Type B pancreatic cell (in vitro differentiated cells): ENCODE results near the gene DDX4. TPM values are rescaled to one million over a fixed set of nuclear protein-coding genes. Genes with fewer than 3 reads are reported as not detected.
"Not testable (repeated sequence)": the region's sequence is repeated elsewhere in the genome, so short reads cannot be mapped to it uniquely, and the experiment has no call there.

Experiments used
- DNase-seq: peaks from one replicate; pipeline ENCODE4 v3.0.0; 2021; ENCODE audit warnings: mixed read lengths; ENCODE audit not compliant: unreplicated experiment; ENCODE audit errors: extremely low spot score
- H3K27ac Mint-ChIP-seq: 2 replicates; pipeline ENCODE4 v1.8.0; 2021; ENCODE audit warnings: mild to moderate bottlenecking, mixed read lengths
- H3K27me3 Mint-ChIP-seq: 2 replicates; pipeline ENCODE4 v1.8.0; 2021; ENCODE audit warnings: mixed read lengths
- H3K36me3 Mint-ChIP-seq: 2 replicates; pipeline ENCODE4 v1.8.0; 2021; ENCODE audit warnings: mixed read lengths
- H3K4me1 Mint-ChIP-seq: one replicate; pipeline ENCODE4 v1.8.0; 2021; ENCODE audit warnings: mixed read lengths; ENCODE audit not compliant: unreplicated experiment
- H3K4me3 Mint-ChIP-seq: 2 replicates; pipeline ENCODE4 v1.8.0; 2021; ENCODE audit warnings: mild to moderate bottlenecking, mixed read lengths
- H3K9me3 Mint-ChIP-seq: 2 replicates; pipeline ENCODE4 v1.8.0; 2021; ENCODE audit warnings: mixed read lengths
- total RNA-seq: library from RNA; stranded (reverse); gene quantifications from 2 replicates; pipeline ENCODE4 v1.2.1, GENCODE V29; 2021; ENCODE audit warnings: low replicate concordance
- TF ChIP-seq, protein P1 (sequence below): fragments of 200-600 bp; sonication (generic); conservative IDR thresholded peaks from 2 replicates; pipeline ENCODE4 v1.5.0; 2021; ENCODE audit warnings: antibody characterized with exemption, mild to moderate bottlenecking

DDX4 gene
- total RNA-seq, 1 donor from 2014 or later, result not detected

DNA sequence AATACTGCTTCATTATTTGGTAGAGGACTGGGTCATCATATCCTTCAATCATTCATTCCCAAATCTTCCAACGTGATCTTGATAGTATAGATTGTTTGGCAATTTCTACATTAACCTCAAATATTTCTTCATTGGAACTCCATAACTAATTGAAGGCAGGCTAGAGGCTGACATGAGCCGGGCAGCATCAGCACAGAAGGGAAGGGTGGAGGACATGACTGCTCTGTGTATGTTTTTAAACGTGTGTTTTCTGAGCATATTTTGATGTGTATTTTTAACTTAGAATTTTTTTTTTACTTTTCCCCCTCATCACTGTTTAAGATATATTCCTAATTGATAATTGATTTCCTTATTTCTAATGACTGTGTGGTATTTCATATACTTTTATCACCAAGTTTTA, 12.6 kb downstream of the DDX4 start:
- H3K36me3 Mint-ChIP-seq, result no peaks in the 10 kb centered on the region
- H3K27me3 Mint-ChIP-seq, result no peaks in the 10 kb centered on the region
- H3K4me1 Mint-ChIP-seq, result no peaks in the 10 kb centered on the region
- no peak overlapping the region for H3K27ac Mint-ChIP-seq
- TF ChIP-seq, protein P1, sequence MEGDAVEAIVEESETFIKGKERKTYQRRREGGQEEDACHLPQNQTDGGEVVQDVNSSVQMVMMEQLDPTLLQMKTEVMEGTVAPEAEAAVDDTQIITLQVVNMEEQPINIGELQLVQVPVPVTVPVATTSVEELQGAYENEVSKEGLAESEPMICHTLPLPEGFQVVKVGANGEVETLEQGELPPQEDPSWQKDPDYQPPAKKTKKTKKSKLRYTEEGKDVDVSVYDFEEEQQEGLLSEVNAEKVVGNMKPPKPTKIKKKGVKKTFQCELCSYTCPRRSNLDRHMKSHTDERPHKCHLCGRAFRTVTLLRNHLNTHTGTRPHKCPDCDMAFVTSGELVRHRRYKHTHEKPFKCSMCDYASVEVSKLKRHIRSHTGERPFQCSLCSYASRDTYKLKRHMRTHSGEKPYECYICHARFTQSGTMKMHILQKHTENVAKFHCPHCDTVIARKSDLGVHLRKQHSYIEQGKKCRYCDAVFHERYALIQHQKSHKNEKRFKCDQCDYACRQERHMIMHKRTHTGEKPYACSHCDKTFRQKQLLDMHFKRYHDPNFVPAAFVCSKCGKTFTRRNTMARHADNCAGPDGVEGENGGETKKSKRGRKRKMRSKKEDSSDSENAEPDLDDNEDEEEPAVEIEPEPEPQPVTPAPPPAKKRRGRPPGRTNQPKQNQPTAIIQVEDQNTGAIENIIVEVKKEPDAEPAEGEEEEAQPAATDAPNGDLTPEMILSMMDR, result no peak
- H3K4me3 Mint-ChIP-seq, result no peak overlapping the region
- H3K9me3 Mint-ChIP-seq, result no peaks in the 10 kb centered on the region
- DNase-seq, result no peak

DNA sequence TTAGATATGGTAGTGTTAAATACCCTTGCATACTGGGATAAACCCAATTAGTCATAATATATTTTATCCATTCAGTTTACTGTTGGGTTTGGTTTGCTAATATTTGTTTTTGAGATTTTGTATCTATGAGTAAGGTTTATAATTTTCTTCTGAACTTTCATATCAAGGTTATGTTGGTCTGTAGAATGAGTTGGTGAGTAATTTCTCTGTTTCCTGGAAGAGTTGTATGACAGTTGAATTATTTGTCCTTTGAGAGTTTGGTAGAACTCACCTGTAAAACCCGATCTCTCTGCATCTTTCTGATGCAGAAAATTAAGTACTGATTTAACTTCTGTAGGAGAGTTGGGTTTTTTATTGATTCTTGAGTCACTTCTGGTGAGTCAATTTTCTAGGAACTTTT, 20.4 kb downstream of the DDX4 start:
- Mint-ChIP-seq H3K27me3 (no peaks in the 10 kb centered on the region), H3K27ac (no peak overlapping the region), H3K4me1 (no peaks in the 10 kb centered on the region), H3K4me3 (no peak overlapping the region), H3K36me3 (no peaks in the 10 kb centered on the region), H3K9me3 (no peaks in the 10 kb centered on the region)
- TF ChIP-seq, protein P1, result no peak
- no peak for DNase-seq

DNA sequence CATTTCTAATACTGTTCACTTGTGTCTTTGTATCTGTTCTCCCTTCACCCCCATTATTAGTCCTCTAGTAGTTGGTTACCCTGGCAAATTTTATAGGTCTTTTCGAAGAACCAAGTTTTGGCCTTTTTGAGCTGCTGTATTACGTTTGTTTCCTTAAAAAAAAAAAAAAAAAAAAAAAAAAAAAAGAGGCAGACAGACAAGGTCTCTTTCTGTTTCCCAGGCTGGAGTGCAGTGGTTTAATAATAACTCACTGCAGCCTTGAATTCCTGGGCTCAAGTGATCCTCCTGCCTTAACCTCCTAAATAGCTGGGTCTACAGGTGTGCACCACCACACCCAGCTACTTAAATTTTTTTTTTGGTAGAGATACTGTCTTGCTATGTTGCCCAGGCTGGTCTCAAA, 20.9 kb downstream of the DDX4 start:
- no peaks in the 10 kb centered on the region for H3K4me1 Mint-ChIP-seq
- no peaks in the 10 kb centered on the region for H3K27me3 Mint-ChIP-seq
- H3K36me3 Mint-ChIP-seq, result no peaks in the 10 kb centered on the region
- no peaks in the 10 kb centered on the region for H3K9me3 Mint-ChIP-seq
- no peak for DNase-seq
- H3K27ac Mint-ChIP-seq, result no peak overlapping the region
- TF ChIP-seq, protein P1, result no peak
- H3K4me3 Mint-ChIP-seq, result no peak overlapping the region

DNA sequence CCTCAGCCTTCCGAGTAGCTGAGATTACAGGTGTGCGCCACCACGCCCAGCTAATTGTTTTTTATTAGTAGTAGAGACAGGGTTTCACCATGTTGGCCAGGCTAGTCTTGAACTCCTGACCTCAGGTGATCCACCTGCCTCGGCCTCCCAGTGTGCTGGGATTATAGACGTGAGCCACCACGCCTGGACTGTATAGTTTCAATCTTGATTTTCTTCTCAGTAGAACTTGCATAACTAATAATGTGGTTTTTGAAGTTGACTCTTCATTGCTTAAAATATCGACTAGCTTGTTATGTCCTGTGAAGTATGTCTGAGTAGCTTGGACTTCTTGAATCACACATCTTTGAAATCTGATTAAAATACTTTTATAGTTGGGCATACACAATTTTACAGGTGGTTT, 23.9 kb downstream of the DDX4 start:
- not testable (repeated sequence) for H3K4me1 Mint-ChIP-seq, DNase-seq

DNA sequence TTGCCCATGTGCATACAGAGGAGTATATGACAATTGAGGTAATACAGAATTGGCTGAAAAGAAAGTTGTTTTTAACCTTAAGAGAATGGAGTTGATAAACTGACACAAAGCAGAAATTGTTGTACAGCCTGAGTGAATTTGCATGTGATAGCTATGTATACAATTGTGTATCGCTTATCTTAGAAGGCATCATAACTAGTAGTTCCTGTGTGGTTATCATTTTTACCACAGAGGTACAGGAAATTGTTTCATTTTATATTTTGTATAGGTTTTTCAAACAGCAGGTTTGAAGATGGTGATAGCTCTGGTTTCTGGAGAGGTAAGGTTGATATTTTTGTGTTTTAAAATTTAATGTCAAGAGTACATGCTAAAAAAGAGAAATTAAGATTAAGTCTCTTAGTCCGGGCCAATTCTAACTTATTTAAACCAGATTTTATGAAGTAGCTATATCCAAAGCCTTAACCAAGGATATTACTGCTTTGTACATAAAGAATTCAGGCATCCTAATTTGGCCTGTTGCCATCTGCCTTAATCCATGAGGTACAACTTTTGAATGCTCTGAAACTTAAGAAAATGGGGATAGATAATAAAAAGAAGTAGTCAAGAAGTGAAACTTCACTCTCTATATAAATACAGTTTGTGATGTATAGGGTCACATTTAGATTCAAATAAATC, 26.0 kb downstream of the DDX4 start:
- Mint-ChIP-seq H3K27ac (no peak overlapping the region), H3K36me3 (no peaks in the 10 kb centered on the region), H3K9me3 (no peaks in the 10 kb centered on the region), H3K27me3 (no peaks in the 10 kb centered on the region), H3K4me1 (no peaks in the 10 kb centered on the region), H3K4me3 (no peak overlapping the region)
- DNase-seq, result no peak
- TF ChIP-seq, protein P1, result no peak

More for the DNA sequence above, 23.9 kb downstream of the DDX4 start:
- H3K36me3 Mint-ChIP-seq, H3K9me3 Mint-ChIP-seq, H3K27me3 Mint-ChIP-seq, H3K27ac Mint-ChIP-seq, H3K4me3 Mint-ChIP-seq: not testable (repeated sequence)

DNA sequence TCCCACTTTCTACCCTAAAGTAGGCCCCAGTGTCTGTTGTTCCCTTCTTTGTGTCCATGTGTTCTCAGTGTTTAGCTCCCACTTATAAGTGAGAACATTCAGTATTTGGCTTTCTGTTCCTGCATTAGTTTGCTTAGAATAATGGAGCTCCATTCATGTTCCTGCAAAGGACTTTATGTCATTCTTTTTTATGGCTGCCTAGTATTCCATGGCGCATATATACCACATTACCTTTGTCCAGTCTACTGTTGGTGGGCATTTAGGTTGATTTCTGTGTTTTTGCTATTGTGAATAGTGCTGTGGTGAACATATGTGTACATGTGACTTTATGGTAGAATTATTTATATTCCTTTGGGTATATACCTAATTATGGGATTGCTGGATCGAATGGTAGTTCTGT, 30.4 kb downstream of the DDX4 start:
- Mint-ChIP-seq H3K9me3 (peaks cover 4% of the 10 kb centered on the region), H3K27me3 (no peaks in the 10 kb centered on the region), H3K4me3 (no peak overlapping the region), H3K36me3 (no peaks in the 10 kb centered on the region), H3K27ac (no peak overlapping the region), H3K4me1 (peaks cover 6% of the 10 kb centered on the region)
- DNase-seq, result no peak
- TF ChIP-seq, protein P1, result no peak
